Measurements from ENCODE around the gene FHL2.
A peak's percentile ranks its signal among the peaks of the same experiment; 100 is the strongest.

DNA sequence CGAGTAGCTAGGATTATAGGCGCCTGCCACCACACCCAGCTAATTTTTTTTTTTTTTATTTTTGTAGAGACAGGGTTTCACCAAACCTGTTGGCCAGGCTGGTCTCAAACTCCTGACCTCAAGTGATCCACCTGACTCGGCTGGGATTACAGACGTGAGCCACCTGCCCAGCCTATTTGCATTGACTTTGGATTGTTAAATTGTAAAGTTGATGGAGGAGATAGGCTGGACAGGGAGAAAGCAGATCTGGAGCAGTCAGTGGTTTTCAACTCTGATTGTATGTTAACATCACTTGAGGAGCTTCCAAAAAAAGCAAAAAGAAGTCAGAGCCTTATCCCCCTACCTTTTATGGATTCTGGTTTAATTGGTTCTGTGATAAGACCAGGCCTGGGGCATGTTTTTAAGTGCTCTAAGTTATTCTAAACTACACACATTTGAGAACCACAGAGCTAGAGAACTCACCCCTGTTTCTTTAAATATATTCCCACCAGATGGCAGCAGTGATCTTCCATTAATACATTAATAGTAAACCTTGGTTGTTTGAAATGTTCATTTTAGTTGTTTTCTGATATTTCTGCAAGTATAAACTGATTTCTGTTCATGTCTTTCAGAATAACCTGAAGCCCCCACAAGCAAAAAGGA is 54.0 kb downstream of the FHL2 start:
- TF ChIP-seq, protein P1, sequence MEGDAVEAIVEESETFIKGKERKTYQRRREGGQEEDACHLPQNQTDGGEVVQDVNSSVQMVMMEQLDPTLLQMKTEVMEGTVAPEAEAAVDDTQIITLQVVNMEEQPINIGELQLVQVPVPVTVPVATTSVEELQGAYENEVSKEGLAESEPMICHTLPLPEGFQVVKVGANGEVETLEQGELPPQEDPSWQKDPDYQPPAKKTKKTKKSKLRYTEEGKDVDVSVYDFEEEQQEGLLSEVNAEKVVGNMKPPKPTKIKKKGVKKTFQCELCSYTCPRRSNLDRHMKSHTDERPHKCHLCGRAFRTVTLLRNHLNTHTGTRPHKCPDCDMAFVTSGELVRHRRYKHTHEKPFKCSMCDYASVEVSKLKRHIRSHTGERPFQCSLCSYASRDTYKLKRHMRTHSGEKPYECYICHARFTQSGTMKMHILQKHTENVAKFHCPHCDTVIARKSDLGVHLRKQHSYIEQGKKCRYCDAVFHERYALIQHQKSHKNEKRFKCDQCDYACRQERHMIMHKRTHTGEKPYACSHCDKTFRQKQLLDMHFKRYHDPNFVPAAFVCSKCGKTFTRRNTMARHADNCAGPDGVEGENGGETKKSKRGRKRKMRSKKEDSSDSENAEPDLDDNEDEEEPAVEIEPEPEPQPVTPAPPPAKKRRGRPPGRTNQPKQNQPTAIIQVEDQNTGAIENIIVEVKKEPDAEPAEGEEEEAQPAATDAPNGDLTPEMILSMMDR (IDR thresholded peaks at IDR 0.05): peak; percentile 11 to 62 (median 54)
- TF ChIP-seq POLR2A (IDR thresholded peaks at IDR 0.05): no peak
